K562 (cell line): ENCODE measurements around the gene ANAPC2.

ENCODE experiments used
- ARID4B ChIP-seq: sonication (generic); formaldehyde crosslinking; IDR thresholded peaks from 2 replicates; pipeline ENCODE4 v1.8.0; 2022; ENCODE audit warnings: mild to moderate bottlenecking, missing genetic modification reagents
- CREB3L1 ChIP-seq: fragments of 450-650 bp; IDR thresholded peaks from 2 replicates; pipeline ENCODE4 v1.6.1; 2014; ENCODE audit warnings: low read depth, mild to moderate bottlenecking, moderate library complexity, borderline replicate concordance
- CTBP1 ChIP-seq: fragments of 450-650 bp; IDR thresholded peaks from 2 replicates; pipeline ENCODE4 v1.6.1; 2016; ENCODE audit warnings: borderline replicate concordance
- CTCF ChIP-seq, 3 experiments: IDR thresholded peaks in 2 of 3; conservative IDR thresholded peaks in 1 of 3; 2 replicates each; pipeline ENCODE4 v1.5.1; 2011 to 2012; ENCODE audit warnings: low read length in 3 of 3, mild to moderate bottlenecking in 3 of 3, control low read depth in 2 of 3, improper control_type of control experiment in 1 of 3, inconsistent platforms in 1 of 3, low read depth in 1 of 3, mixed read lengths in 1 of 3, moderate library complexity in 1 of 3; ENCODE audit not compliant: insufficient read depth in 2 of 3
- EHMT2 ChIP-seq: fragments of 450-650 bp; IDR thresholded peaks from 2 replicates; pipeline ENCODE4 v1.6.1; 2018; ENCODE audit warnings: antibody characterized with exemption
- FOSL1 ChIP-seq: fragments of 200-800 bp; sonication (Bioruptor generic); conservative IDR thresholded peaks from 2 replicates; pipeline ENCODE4 v1.6.1; 2016; ENCODE audit warnings: missing genetic modification characterization, missing compliant biosample characterization
- GMEB1 ChIP-seq: fragments of 250-450 bp; sonication (Bioruptor Pico); IDR thresholded peaks from 2 replicates; pipeline ENCODE4 v1.4.0; 2020; ENCODE audit warnings: mild to moderate bottlenecking
- MXI1 ChIP-seq: IDR thresholded peaks from 2 replicates; pipeline ENCODE4 v1.6.1; 2011; ENCODE audit warnings: low read depth, mild to moderate bottlenecking, improper control_type of control experiment, low read length
- NR1H2 ChIP-seq: sonication (generic); formaldehyde crosslinking; IDR thresholded peaks from 2 replicates; pipeline ENCODE4 v1.4.0; 2020; ENCODE audit warnings: mild to moderate bottlenecking, missing genetic modification reagents
- POLR2AphosphoS5 ChIP-seq: IDR thresholded peaks from 2 replicates; pipeline ENCODE4 v1.6.1; 2011; ENCODE audit warnings: mild to moderate bottlenecking, low read depth, low read length, moderate library complexity; ENCODE audit not compliant: control insufficient read depth, insufficient read depth
- POU5F1 ChIP-seq: fragments of 150-350 bp; IDR thresholded peaks from 2 replicates; pipeline ENCODE4 v1.6.1; 2014; ENCODE audit warnings: borderline replicate concordance, low read length, low read depth, mild to moderate bottlenecking; ENCODE audit not compliant: partially characterized antibody
- RNF2 ChIP-seq: sonication (generic); IDR thresholded peaks from 2 replicates; pipeline ENCODE4 v1.6.1; 2016
- SIN3A ChIP-seq, 2 experiments: fragments of 150-350 bp in 1 of 2; IDR thresholded peaks; 2 replicates each; pipeline ENCODE4 v1.6.1; 2011 to 2016; ENCODE audit warnings: borderline replicate concordance in 2 of 2, low read depth in 2 of 2, low read length in 2 of 2, mild to moderate bottlenecking in 2 of 2, moderate library complexity in 2 of 2; ENCODE audit not compliant: control insufficient read depth in 1 of 2
- ZBTB9 ChIP-seq: fragments of 450-650 bp; formaldehyde crosslinking; IDR thresholded peaks from 2 replicates; pipeline ENCODE4 v1.4.0; 2020; ENCODE audit warnings: mild to moderate bottlenecking, moderate library complexity

- TF ChIP-seq ZBTB9 (CRISPR knock-in tag) (no peak), RNF2 (no peak), CREB3L1 (no peak), CTBP1 (no peak), NR1H2 (no peak), EHMT2 (no peak), GMEB1 (no peak), SIN3A (IDR thresholded peaks at IDR 0.05; ENCODE audit: borderline replicate concordance in 2 of 2, control insufficient read depth in 1 of 2, low read depth in 2 of 2, low read length in 2 of 2) (no peak), FOSL1 (tag) (no peak), POLR2AphosphoS5 (no peak), CTCF (IDR thresholded peaks at IDR 0.05 in 2 of 3, conservative IDR thresholded peaks at IDR 0.05 in 1 of 3; ENCODE audit: insufficient read depth in 2 of 3, low read depth in 1 of 3, low read length in 3 of 3) (no peak), POU5F1 (no peak), MXI1 (no peak), ARID4B (CRISPR knock-in tag) (no peak)
Observed at GRCh38 chr9:137168573-137168903, 19.8 kb downstream of the ANAPC2 start.
